Stimulated activated memory B cell treated with anti-CD40 and anti-IgM and Interleukin-4, amounts not matched to agents 10 μg/mL and 1 μg/mL and 100 μg/mL, for 72 hours (primary cell): ENCODE results near the gene RPL32.
A peak's percentile ranks its signal among the peaks of the same experiment; 100 is the strongest.
"Not testable (repeated sequence)": the region's sequence is repeated elsewhere in the genome, so short reads cannot be mapped to it uniquely, and the experiment has no call there.

Experiments used
- ATAC-seq: fragments of 150-1000 bp; cut with Tn5 transposase; 2 replicates; pipeline ENCODE4 v1.10.0; 2021
- H3K27ac Mint-ChIP-seq: one replicate; pipeline ENCODE4 v1.8.0; 2022; ENCODE audit warnings: mild to moderate bottlenecking, mixed read lengths
- H3K27me3 Mint-ChIP-seq: one replicate; pipeline ENCODE4 v1.8.0; 2022; ENCODE audit warnings: mixed read lengths
- H3K36me3 Mint-ChIP-seq: one replicate; pipeline ENCODE4 v1.8.0; 2022; ENCODE audit warnings: mixed read lengths
- H3K4me1 Mint-ChIP-seq: one replicate; pipeline ENCODE4 v1.8.0; 2022; ENCODE audit warnings: mixed read lengths
- H3K4me3 Mint-ChIP-seq: one replicate; pipeline ENCODE4 v1.8.0; 2022; ENCODE audit warnings: mild to moderate bottlenecking, moderate library complexity, mixed read lengths
- H3K9me3 Mint-ChIP-seq: one replicate; pipeline ENCODE4 v1.8.0; 2022; ENCODE audit warnings: mixed read lengths

Gene RPL32

DNA sequence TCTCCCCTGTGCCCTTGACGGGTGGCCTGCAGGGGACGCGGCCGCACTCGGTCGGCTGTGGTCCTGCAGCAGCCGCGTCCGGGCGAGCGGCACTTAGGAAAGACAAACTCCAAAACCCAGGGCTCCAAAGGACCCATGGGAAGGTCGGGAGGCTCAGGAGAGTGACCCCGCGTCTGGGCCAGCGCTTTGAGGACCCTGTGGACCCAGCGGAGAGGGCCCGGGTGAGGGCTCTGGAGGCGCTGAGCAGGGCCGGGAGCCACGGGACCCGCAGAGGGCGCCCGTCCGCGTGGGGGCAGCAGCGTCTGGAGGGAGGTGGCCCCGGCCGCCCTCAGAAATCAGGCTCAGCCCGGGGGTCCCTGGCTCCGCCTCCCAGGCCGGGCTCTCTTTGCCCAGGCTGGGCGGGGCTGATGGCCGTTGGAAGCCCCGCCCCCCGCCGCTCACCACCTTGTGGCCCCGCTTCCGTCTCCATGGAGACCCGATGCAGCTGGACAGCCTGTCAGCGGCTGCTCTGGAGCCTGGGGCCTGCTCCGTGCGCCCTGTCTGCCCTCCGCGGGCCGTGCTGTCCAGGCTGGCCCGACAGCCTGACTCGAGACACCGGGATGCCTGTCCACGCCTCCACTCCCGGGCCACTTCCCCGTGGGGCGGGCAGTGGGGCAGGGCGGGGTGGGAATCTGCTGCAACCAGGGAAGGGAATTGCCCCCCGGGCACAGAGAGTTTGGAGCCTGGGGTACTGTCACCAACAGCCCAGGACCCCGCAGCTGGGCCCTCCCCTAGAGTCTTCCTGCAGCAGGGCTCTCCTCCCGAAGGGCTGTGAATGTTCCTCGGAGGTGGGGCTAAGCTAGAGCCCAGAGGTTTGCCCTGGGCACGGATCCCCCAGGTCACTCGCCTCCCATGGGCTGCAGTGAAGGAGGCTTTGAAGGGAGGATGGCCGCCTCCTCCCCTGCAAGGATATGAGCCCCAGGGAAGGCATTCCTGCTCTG lies 34.8 kb upstream of the RPL32 start:
- Mint-ChIP-seq H3K27me3 (peaks cover 15% of the 10 kb centered on the region), H3K9me3 (no peaks in the 10 kb centered on the region), H3K36me3 (no peaks in the 10 kb centered on the region), H3K4me3 (peak overlapping the region; percentile 38), H3K4me1 (peaks cover 12% of the 10 kb centered on the region), H3K27ac (no peak overlapping the region)
- peak; percentile 58 for ATAC-seq

GRCh38 chr3:12871404-12871983 lies 30.1 kb upstream of the RPL32 start:
- peaks cover 15% of the 10 kb centered on the region for H3K27me3 Mint-ChIP-seq
- ATAC-seq = no peak
- H3K9me3 Mint-ChIP-seq = no peaks in the 10 kb centered on the region
- H3K36me3 Mint-ChIP-seq = no peaks in the 10 kb centered on the region
- no peak overlapping the region for H3K4me3 Mint-ChIP-seq
- H3K27ac Mint-ChIP-seq = peak overlapping the region; percentile 84
- H3K4me1 Mint-ChIP-seq = peaks cover 41% of the 10 kb centered on the region

DNA sequence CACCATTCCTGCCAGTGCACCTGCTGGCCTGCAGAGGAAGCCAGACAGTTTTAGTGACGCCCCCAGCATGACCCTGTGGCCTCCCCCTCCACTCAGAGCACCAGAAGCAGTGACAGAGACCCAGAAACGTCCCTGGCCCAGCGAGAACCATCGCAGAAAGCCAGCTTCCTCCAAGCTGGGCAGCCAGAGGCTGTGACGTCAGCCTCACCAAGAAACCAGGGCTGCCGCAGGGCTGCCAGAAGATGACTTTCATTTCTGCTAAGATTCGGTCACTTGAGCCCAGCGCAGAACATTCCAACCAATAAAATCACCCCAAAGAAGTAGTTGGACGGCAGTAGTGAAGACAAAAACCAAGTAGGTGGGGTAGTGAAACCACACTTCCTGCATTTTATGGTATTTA lies 29.6 kb upstream of the RPL32 start:
- Mint-ChIP-seq H3K4me1 (peaks cover 41% of the 10 kb centered on the region), H3K36me3 (no peaks in the 10 kb centered on the region), H3K27me3 (peaks cover 15% of the 10 kb centered on the region), H3K9me3 (no peaks in the 10 kb centered on the region), H3K27ac (peak overlapping the region; percentile 84), H3K4me3 (peak overlapping the region; percentile 55)
- peak; percentile 81 for ATAC-seq

- Mint-ChIP-seq H3K4me3 (peak overlapping the region; percentile 74), H3K27ac (peak overlapping the region; percentile 2), H3K9me3 (peaks cover 5% of the 10 kb centered on the region), H3K4me1 (peaks cover 33% of the 10 kb centered on the region), H3K27me3 (no peaks in the 10 kb centered on the region), H3K36me3 (no peaks in the 10 kb centered on the region)
- peak; percentile 52 for ATAC-seq
Observed at GRCh38 chr3:12869035-12869621, 27.8 kb upstream of the RPL32 start.

GRCh38 chr3:12868039-12869034 lies 27.0 kb upstream of the RPL32 start:
- no peaks in the 10 kb centered on the region for H3K27me3 Mint-ChIP-seq
- peak overlapping the region; percentile 74 for H3K4me3 Mint-ChIP-seq
- no peaks in the 10 kb centered on the region for H3K36me3 Mint-ChIP-seq
- H3K9me3 Mint-ChIP-seq = peaks cover 5% of the 10 kb centered on the region
- peak; percentile 70 for ATAC-seq
- H3K27ac Mint-ChIP-seq = peak overlapping the region; percentile 2
- H3K4me1 Mint-ChIP-seq = peaks cover 33% of the 10 kb centered on the region

GRCh38 chr3:12866836-12867235 lies 25.5 kb upstream of the RPL32 start:
- ATAC-seq = no peak
- no peak overlapping the region for H3K27ac Mint-ChIP-seq
- peaks cover 33% of the 10 kb centered on the region for H3K4me1 Mint-ChIP-seq
- H3K27me3 Mint-ChIP-seq = no peaks in the 10 kb centered on the region
- H3K36me3 Mint-ChIP-seq = no peaks in the 10 kb centered on the region
- no peak overlapping the region for H3K4me3 Mint-ChIP-seq
- peaks cover 5% of the 10 kb centered on the region for H3K9me3 Mint-ChIP-seq

- Mint-ChIP-seq H3K4me3 (no peak overlapping the region), H3K27me3 (no peaks in the 10 kb centered on the region), H3K27ac (no peak overlapping the region), H3K36me3 (no peaks in the 10 kb centered on the region), H3K4me1 (peaks cover 20% of the 10 kb centered on the region), H3K9me3 (peaks cover 5% of the 10 kb centered on the region)
- no peak for ATAC-seq
Observed at GRCh38 chr3:12865271-12865670, 23.9 kb upstream of the RPL32 start.

DNA sequence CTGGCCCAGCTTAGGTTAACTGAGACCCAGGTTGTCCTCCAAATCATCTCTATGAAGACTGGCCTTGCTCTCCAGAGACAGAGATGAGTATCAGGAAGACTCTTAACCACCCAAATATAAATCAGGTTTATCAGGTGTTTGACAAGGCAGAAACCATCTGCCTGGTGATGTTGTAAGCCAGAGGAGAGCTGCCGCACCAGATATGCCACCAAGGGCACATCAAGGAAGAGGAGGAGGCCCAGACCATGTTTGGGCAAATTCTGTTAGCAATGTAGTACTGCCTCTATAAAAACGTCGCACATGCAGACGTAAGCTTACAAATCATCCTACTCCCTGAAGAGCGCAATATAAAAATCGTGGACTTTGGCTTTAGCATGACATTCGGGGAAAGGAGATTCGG lies 21.0 kb upstream of the RPL32 start:
- Mint-ChIP-seq H3K4me3 (no peak overlapping the region), H3K36me3 (no peaks in the 10 kb centered on the region), H3K4me1 (no peaks in the 10 kb centered on the region), H3K27ac (no peak overlapping the region), H3K9me3 (peaks cover 5% of the 10 kb centered on the region), H3K27me3 (no peaks in the 10 kb centered on the region)
- ATAC-seq = no peak

DNA sequence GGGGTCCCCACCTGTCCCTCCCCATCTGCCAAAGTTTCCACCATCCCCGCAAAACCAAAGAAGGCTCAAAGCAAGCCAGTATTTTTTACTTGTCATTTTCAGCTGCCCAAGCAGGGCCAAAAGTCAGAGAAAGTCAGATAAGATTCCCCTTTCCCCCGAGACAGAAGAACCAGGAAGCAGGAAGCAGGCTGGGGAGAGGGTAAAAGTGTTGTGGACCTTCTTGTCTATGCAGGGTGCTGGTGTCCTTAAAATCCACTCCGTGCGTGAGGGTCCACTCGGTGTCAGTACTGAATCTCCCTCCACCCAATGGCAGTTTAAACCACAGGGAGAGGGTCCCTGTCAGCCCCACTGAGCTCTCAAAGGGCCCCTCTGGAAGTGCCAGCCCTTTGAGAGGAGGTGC lies 20.2 kb upstream of the RPL32 start:
- H3K36me3 Mint-ChIP-seq = no peaks in the 10 kb centered on the region
- H3K9me3 Mint-ChIP-seq = peaks cover 5% of the 10 kb centered on the region
- no peak for ATAC-seq
- H3K4me3 Mint-ChIP-seq = no peak overlapping the region
- H3K27ac Mint-ChIP-seq = no peak overlapping the region
- no peaks in the 10 kb centered on the region for H3K4me1 Mint-ChIP-seq
- H3K27me3 Mint-ChIP-seq = peaks cover 4% of the 10 kb centered on the region

DNA sequence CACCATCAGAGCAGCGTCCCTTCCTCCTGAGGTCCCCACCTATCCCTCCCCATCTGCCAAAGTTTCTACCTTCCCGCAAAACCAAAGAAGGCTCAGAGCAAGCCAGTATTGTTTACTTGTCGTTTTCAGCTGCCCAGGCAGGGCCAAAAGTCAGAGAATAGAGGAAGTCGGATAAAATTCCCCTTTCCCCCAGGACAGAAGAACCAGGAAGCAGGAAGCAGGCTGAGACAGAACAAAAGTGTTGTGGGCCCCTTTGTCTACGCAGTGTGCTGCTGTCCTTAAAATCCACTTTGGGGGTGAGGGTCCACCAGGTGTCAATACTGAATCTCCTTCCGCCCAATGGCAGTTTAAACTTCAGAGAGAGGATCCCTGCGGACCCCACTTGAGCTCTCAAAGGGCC lies 18.5 kb upstream of the RPL32 start:
- H3K36me3 Mint-ChIP-seq = no peaks in the 10 kb centered on the region

DNA sequence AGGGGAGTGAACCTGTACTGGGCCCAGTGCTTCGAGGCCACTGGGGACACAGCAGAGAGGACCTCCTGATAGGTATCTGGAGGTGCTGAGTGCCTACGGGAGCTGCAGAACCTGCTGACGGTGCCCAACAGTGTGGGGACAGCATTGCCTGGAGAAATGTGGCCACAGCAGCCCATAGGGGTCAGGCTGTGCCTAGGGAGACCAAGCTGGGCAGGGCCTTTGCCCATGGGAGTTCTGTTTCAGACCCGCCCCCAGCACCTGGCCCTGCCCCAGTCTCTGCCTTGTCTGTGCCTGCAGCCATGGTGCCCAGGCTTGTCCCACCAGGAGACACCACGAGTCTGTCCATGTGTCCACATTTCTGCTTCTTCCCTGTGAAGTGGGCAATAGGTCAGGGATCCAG lies 15.3 kb upstream of the RPL32 start:
- Mint-ChIP-seq H3K4me3 (no peak overlapping the region), H3K36me3 (no peaks in the 10 kb centered on the region), H3K9me3 (no peaks in the 10 kb centered on the region), H3K4me1 (no peaks in the 10 kb centered on the region), H3K27ac (no peak overlapping the region), H3K27me3 (peaks cover 37% of the 10 kb centered on the region)
- no peak for ATAC-seq

More for the DNA sequence above, 18.5 kb upstream of the RPL32 start:
- Mint-ChIP-seq H3K27me3 (peaks cover 19% of the 10 kb centered on the region), H3K4me3 (no peak overlapping the region), H3K4me1 (no peaks in the 10 kb centered on the region), H3K9me3 (no peaks in the 10 kb centered on the region), H3K27ac (no peak overlapping the region)
- ATAC-seq = no peak

DNA sequence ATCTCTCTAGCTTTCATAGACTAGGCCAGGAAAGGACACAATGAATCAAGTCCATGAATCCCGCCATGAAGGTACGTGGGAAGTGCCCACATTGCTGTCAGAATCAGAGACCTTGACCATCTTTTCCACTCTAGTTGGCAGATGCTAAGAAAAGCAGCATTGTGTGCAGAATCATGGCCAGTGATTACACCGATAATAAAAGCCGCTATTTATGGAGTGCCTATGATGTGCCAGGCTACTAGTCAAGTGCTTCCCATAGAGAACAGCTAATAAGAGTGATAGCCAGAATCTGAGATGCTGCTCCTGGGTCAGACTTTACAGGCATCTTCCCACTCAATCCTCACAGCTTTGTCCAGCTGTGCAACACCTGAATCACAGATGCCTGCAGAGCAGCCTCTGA lies 13.2 kb upstream of the RPL32 start:
- Mint-ChIP-seq H3K27me3 (peaks cover 37% of the 10 kb centered on the region), H3K36me3 (no peaks in the 10 kb centered on the region), H3K4me1 (no peaks in the 10 kb centered on the region), H3K4me3 (no peak overlapping the region), H3K27ac (no peak overlapping the region), H3K9me3 (no peaks in the 10 kb centered on the region)
- no peak for ATAC-seq

GRCh38 chr3:12853847-12854246 lies 12.5 kb upstream of the RPL32 start:
- not testable (repeated sequence) for ATAC-seq, H3K9me3 Mint-ChIP-seq, H3K36me3 Mint-ChIP-seq, H3K4me1 Mint-ChIP-seq, H3K4me3 Mint-ChIP-seq, H3K27ac Mint-ChIP-seq
- H3K27me3 Mint-ChIP-seq = peaks cover 37% of the 10 kb centered on the region

DNA sequence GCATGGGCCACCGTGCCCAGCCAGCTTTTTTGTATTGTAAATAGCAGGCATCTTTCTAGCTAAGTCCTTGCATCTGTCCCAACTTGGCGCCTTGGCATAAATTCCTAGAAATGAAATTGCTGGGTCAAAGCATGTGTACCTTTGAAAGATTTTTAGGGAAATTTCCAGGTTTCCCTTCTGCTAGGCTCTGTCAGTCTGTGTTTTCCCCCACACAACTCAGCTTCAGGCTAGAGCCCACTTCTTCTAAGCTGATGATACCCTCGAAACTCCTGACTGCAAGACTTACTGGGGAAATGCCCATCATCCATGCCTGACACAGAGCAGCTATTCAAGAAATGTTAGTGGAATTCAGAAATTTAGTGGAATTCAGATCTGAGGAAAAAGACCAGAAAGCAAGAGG lies 10.8 kb upstream of the RPL32 start:
- no peaks in the 10 kb centered on the region for H3K9me3 Mint-ChIP-seq
- ATAC-seq = no peak
- no peak overlapping the region for H3K4me3 Mint-ChIP-seq
- peaks cover 37% of the 10 kb centered on the region for H3K27me3 Mint-ChIP-seq
- no peaks in the 10 kb centered on the region for H3K4me1 Mint-ChIP-seq
- H3K36me3 Mint-ChIP-seq = no peaks in the 10 kb centered on the region
- no peak overlapping the region for H3K27ac Mint-ChIP-seq

DNA sequence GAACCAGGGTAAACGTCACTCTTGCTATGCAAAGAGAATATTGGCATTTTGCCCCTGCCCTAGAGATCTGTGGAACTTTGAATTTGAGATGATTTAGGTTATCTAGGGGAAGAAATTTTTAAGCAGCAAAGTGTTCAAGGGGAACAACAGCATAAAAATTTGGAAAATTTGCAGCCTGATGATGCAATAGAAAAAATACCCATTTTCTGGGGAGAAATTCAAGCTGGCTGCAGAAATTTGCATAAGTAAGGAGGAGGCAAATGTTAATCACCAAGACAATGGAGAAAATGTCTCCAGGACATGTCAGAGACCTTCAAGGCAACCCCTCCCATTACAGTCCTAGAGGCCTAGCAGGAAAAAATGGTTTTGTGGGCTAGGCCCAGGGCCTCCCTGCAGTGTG lies 4.4 kb upstream of the RPL32 start:
- Mint-ChIP-seq H3K4me3 (no peak overlapping the region), H3K4me1 (peaks cover 7% of the 10 kb centered on the region), H3K9me3 (no peaks in the 10 kb centered on the region), H3K27me3 (no peaks in the 10 kb centered on the region), H3K27ac (no peak overlapping the region), H3K36me3 (peaks cover 1% of the 10 kb centered on the region)
- ATAC-seq = no peak
